ENCODE measurements around the gene MYLK. TPM values are rescaled to one million over a fixed set of nuclear protein-coding genes. Genes with fewer than 3 reads are reported as not detected.

MYLK gene
- total RNA-seq, 4 donors from 2014 or later, result 10.7 to 320 (median 42.0) TPM

GRCh38 chr3:123730829-123731228, 153.3 kb downstream of the MYLK start:
- DNase-seq, result no peak
- Histone ChIP-seq H3K4me1 (no peaks in the 10 kb centered on the region), H3K36me3 (no peaks in the 10 kb centered on the region), H3K27ac (no peak overlapping the region), H3K27me3 (peaks cover 0 to 7% (median 0%) of the 10 kb centered on the region in 4 donors), H3K4me3 (no peak overlapping the region), H3K9me3 (no peaks in the 10 kb centered on the region)
- intact Hi-C loops (cut with DNase I), result no loop called here
- WGBS, 2 donors, result 86 to 93% methylated on average over 4 of the region's 4 CpGs
- TF ChIP-seq CTCF (IDR thresholded peaks at IDR 0.05) (no peak), POLR2A (IDR thresholded peaks at IDR 0.05) (no peak)

GRCh38 chr3:123728991-123729390, 155.1 kb downstream of the MYLK start:
- 92 to 94% methylated on average over 3 of the region's 3 CpGs for WGBS, 2 donors
- Histone ChIP-seq H3K36me3 (no peaks in the 10 kb centered on the region), H3K27ac (no peak overlapping the region), H3K27me3 (peaks cover 0 to 7% (median 0%) of the 10 kb centered on the region in 4 donors), H3K4me1 (no peaks in the 10 kb centered on the region), H3K4me3 (no peak overlapping the region), H3K9me3 (no peaks in the 10 kb centered on the region)
- no peak for DNase-seq
- intact Hi-C loops (cut with DNase I), result no loop called here
- TF ChIP-seq POLR2A (IDR thresholded peaks at IDR 0.05) (no peak), CTCF (IDR thresholded peaks at IDR 0.05) (no peak)

- peaks cover 0 to 7% (median 0%) of the 10 kb centered on the region in 4 donors for H3K27me3 ChIP-seq
- H3K4me1 ChIP-seq, result peaks cover 0 to 8% (median 0%) of the 10 kb centered on the region in 3 donors
- no peak for DNase-seq
- no peak overlapping the region for H3K27ac ChIP-seq
- no peak overlapping the region for H3K4me3 ChIP-seq
- WGBS, 2 donors, result 66 to 67% methylated on average over 2 of the region's 2 CpGs
- TF ChIP-seq POLR2A (IDR thresholded peaks at IDR 0.05) (no peak), CTCF (IDR thresholded peaks at IDR 0.05) (no peak)
- intact Hi-C loops (cut with DNase I), result no loop called here
- H3K36me3 ChIP-seq, result no peaks in the 10 kb centered on the region
- H3K9me3 ChIP-seq, result no peaks in the 10 kb centered on the region
Measured at GRCh38 chr3:123728014-123728413, 156.1 kb downstream of the MYLK start.

- Histone ChIP-seq H3K27ac (no peak overlapping the region), H3K4me3 (no peak overlapping the region), H3K36me3 (no peaks in the 10 kb centered on the region), H3K9me3 (no peaks in the 10 kb centered on the region), H3K4me1 (peaks cover 0 to 19% (median 2%) of the 10 kb centered on the region in 3 donors), H3K27me3 (peaks cover 0 to 7% (median 0%) of the 10 kb centered on the region in 4 donors)
- WGBS, 2 donors, result 74 to 85% methylated on average over 2 to 6 of the region's 11 CpGs
- intact Hi-C loops (cut with DNase I), result no loop called here
- no peak for DNase-seq
- no peak for TF ChIP-seq CTCF (IDR thresholded peaks at IDR 0.05)
- TF ChIP-seq POLR2A (IDR thresholded peaks at IDR 0.05), result no peak
Measured at GRCh38 chr3:123725652-123726400, 158.3 kb downstream of the MYLK start.

GRCh38 chr3:123724306-123724705, 159.8 kb downstream of the MYLK start:
- Histone ChIP-seq H3K36me3 (no peaks in the 10 kb centered on the region), H3K27ac (no peak overlapping the region), H3K27me3 (peaks cover 0 to 7% (median 0%) of the 10 kb centered on the region in 4 donors), H3K9me3 (no peaks in the 10 kb centered on the region), H3K4me3 (no peak overlapping the region), H3K4me1 (peaks cover 12 to 35% (median 14%) of the 10 kb centered on the region in 3 donors)
- WGBS, 2 donors, result 10 to 16% methylated on average over 2 to 3 of the region's 3 CpGs
- intact Hi-C loops (cut with DNase I), result no loop called here
- peak in 1 of 6 experiments; percentile 11 for TF ChIP-seq CTCF (IDR thresholded peaks at IDR 0.05)
- TF ChIP-seq POLR2A (IDR thresholded peaks at IDR 0.05), result no peak
- no peak for DNase-seq
